ENCODE results near the gene SLIT3.

DNA sequence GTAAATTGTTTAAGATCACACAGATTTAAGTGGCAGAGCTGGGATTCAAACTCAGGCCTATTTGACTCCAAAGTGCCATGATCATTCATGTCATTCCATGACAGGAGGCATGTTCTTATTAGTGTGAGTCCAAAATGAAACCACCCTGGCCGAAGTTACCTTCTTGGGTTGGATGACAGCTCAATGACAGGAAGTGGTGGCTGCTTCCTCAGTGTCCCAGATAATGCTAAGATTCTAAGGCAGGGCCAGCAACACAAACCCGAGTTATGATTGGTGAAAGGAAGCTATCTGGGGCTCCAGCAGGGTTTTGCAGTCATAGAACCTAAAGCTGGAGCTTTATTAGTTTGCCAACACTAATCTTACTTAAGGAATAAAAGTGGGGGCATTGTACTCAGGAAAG is 340.4 kb downstream of the SLIT3 start:
- TF ChIP-seq POLR2AphosphoS5 (IDR thresholded peaks at IDR 0.05; ENCODE audit: borderline replicate concordance, low read depth, low read length) (no peak), EZH2 (IDR thresholded peaks at IDR 0.05) (no peak), FOXP2 (optimal IDR thresholded peaks at IDR 0.05; ENCODE audit: control extremely low read depth, extremely low read length, insufficient read depth) (no peak)

Data from SK-N-MC (cell line).